HEK293 (cell line): ENCODE data around the gene VSTM2B.

Source experiments
- CTCF ChIA-PET: fragments of 350-600 bp; formaldehyde crosslinking; extraction: SDS; loops from one replicate; lab custom pipeline; 2021; ENCODE audit warnings: antibody characterized with exemption; lab: Yijun Ruan, JAX
- POLR2A ChIA-PET: fragments of 300-600 bp; formaldehyde crosslinking; extraction: SDS; loops from one replicate; lab custom pipeline; 2020; ENCODE audit warnings: antibody characterized with exemption, inconsistent platforms; lab: Yijun Ruan, JAX
- H3K27ac ChIP-seq: fragments of 200-500 bp; sonication (Bioruptor generic); 2 replicates; pipeline ENCODE4 v1.5.1; 2014; ENCODE audit warnings: low read depth, low read length, control low read depth, inconsistent platforms; ENCODE audit errors: extremely low read depth
- H3K36me3 ChIP-seq, 2 experiments: fragments of 200-500 bp in 1 of 2; sonication (Bioruptor generic) in 1 of 2; 1 replicate in 1 of 2; 2 replicates in 1 of 2; pipeline ENCODE4 v1.5.1; 2014 to 2017; ENCODE audit warnings: inconsistent platforms in 2 of 2, low read length in 2 of 2; ENCODE audit not compliant: control insufficient read depth in 2 of 2, insufficient read depth in 1 of 2
- H3K4me1 ChIP-seq: fragments of 200-500 bp; sonication (Bioruptor generic); 2 replicates; pipeline ENCODE4 v1.5.1; 2014; ENCODE audit warnings: mild to moderate bottlenecking, low read length, inconsistent platforms; ENCODE audit not compliant: control insufficient read depth, insufficient read depth
- H3K4me3 ChIP-seq: 2 replicates; pipeline ENCODE4 v1.5.1; 2011; ENCODE audit warnings: low read depth, mild to moderate bottlenecking, control low read depth, low read length, moderate library complexity
- H3K9me3 ChIP-seq: fragments of 200-500 bp; sonication (Bioruptor generic); 2 replicates; pipeline ENCODE4 v1.5.1; 2014; ENCODE audit warnings: low read depth, low read length, inconsistent platforms; ENCODE audit not compliant: control insufficient read depth, insufficient read depth
- GLI4 ChIP-seq: fragments of 450-650 bp; formaldehyde crosslinking; IDR thresholded peaks from 2 replicates; pipeline ENCODE4 v1.5.1; 2016; ENCODE audit warnings: missing biosample characterization, missing genetic modification characterization
- GLIS1 ChIP-seq: fragments of 450-650 bp; formaldehyde crosslinking; IDR thresholded peaks from 2 replicates; pipeline ENCODE4 v1.5.1; 2016; ENCODE audit warnings: missing biosample characterization, missing genetic modification characterization
- KLF9 ChIP-seq: fragments of 450-650 bp; formaldehyde crosslinking; IDR thresholded peaks from 2 replicates; pipeline ENCODE4 v1.5.1; 2016; ENCODE audit warnings: missing biosample characterization, missing genetic modification characterization, low read depth
- MEIS1 ChIP-seq: sonication (generic); formaldehyde crosslinking; IDR thresholded peaks from 2 replicates; pipeline ENCODE4 v1.8.1; 2022; ENCODE audit warnings: missing genetic modification reagents, mild to moderate bottlenecking, borderline replicate concordance
- SP3 ChIP-seq: fragments of 450-650 bp; formaldehyde crosslinking; IDR thresholded peaks from 2 replicates; pipeline ENCODE4 v1.5.1; 2016; ENCODE audit warnings: missing biosample characterization, missing genetic modification characterization
- YY2 ChIP-seq: fragments of 450-650 bp; formaldehyde crosslinking; IDR thresholded peaks from 2 replicates; pipeline ENCODE4 v1.5.1; 2016; ENCODE audit warnings: missing biosample characterization, missing genetic modification characterization
- ZBTB48 ChIP-seq: fragments of 450-650 bp; formaldehyde crosslinking; IDR thresholded peaks from 2 replicates; pipeline ENCODE4 v1.5.1; 2016; ENCODE audit warnings: missing biosample characterization, missing genetic modification characterization
- ZBTB8A ChIP-seq: fragments of 450-650 bp; formaldehyde crosslinking; IDR thresholded peaks from 2 replicates; pipeline ENCODE4 v1.5.1; 2016; ENCODE audit warnings: missing biosample characterization, missing genetic modification characterization
- ZIC2 ChIP-seq: fragments of 450-650 bp; formaldehyde crosslinking; IDR thresholded peaks from 2 replicates; pipeline ENCODE4 v1.5.1; 2016; ENCODE audit warnings: missing biosample characterization, missing genetic modification characterization
- ZNF157 ChIP-seq: fragments of 450-650 bp; formaldehyde crosslinking; IDR thresholded peaks from 2 replicates; pipeline ENCODE4 v1.5.1; 2016; ENCODE audit warnings: missing biosample characterization, missing genetic modification characterization
- ZNF2 ChIP-seq: fragments of 450-650 bp; formaldehyde crosslinking; IDR thresholded peaks from 2 replicates; pipeline ENCODE4 v1.5.1; 2016; ENCODE audit warnings: missing biosample characterization, missing genetic modification characterization
- ZNF311 ChIP-seq: fragments of 450-650 bp; formaldehyde crosslinking; IDR thresholded peaks from 2 replicates; pipeline ENCODE4 v1.5.1; 2017; ENCODE audit warnings: missing biosample characterization, missing genetic modification characterization, borderline replicate concordance
- ZNF335 ChIP-seq: fragments of 450-650 bp; formaldehyde crosslinking; conservative IDR thresholded peaks from 2 replicates; pipeline ENCODE4 v1.5.1; 2016; ENCODE audit warnings: missing biosample characterization, missing genetic modification characterization
- ZNF416 ChIP-seq: fragments of 450-650 bp; formaldehyde crosslinking; IDR thresholded peaks from 2 replicates; pipeline ENCODE4 v1.5.1; 2016; ENCODE audit warnings: missing biosample characterization, missing genetic modification characterization
- ZNF610 ChIP-seq: fragments of 450-650 bp; formaldehyde crosslinking; IDR thresholded peaks from 2 replicates; pipeline ENCODE4 v1.5.1; 2016; ENCODE audit warnings: missing biosample characterization, missing genetic modification characterization, borderline replicate concordance
- ZNF701 ChIP-seq: fragments of 450-650 bp; formaldehyde crosslinking; IDR thresholded peaks from 2 replicates; pipeline ENCODE4 v1.5.1; 2016; ENCODE audit warnings: missing biosample characterization, missing genetic modification characterization
- ZNF785 ChIP-seq: fragments of 450-650 bp; formaldehyde crosslinking; IDR thresholded peaks from 2 replicates; pipeline ENCODE4 v1.5.1; 2016; ENCODE audit warnings: missing biosample characterization, missing genetic modification characterization
- ZNF791 ChIP-seq: fragments of 450-650 bp; formaldehyde crosslinking; IDR thresholded peaks from 2 replicates; pipeline ENCODE4 v1.5.1; 2016; ENCODE audit warnings: missing biosample characterization, missing genetic modification characterization
- ZSCAN16 ChIP-seq: fragments of 450-650 bp; formaldehyde crosslinking; IDR thresholded peaks from 2 replicates; pipeline ENCODE4 v1.5.1; 2016; ENCODE audit warnings: missing biosample characterization, missing genetic modification characterization
- ZXDB ChIP-seq: fragments of 450-650 bp; formaldehyde crosslinking; IDR thresholded peaks from 2 replicates; pipeline ENCODE4 v1.5.1; 2016; ENCODE audit warnings: missing biosample characterization, missing genetic modification characterization
- TF ChIP-seq, protein P1 (sequence below): fragments of 450-650 bp; formaldehyde crosslinking; IDR thresholded peaks from 2 replicates; pipeline ENCODE4 v1.5.1; 2016; ENCODE audit warnings: missing biosample characterization, missing genetic modification characterization
- TF ChIP-seq, protein P2 (sequence below): fragments of 450-650 bp; formaldehyde crosslinking; IDR thresholded peaks from 2 replicates; pipeline ENCODE4; 2016; ENCODE audit warnings: missing biosample characterization, missing genetic modification characterization
- TF ChIP-seq, protein P3 (sequence below): fragments of 450-650 bp; formaldehyde crosslinking; conservative IDR thresholded peaks from 2 replicates; pipeline ENCODE4 v1.5.1; 2016; ENCODE audit warnings: low read depth, missing biosample characterization, missing genetic modification characterization
- TF ChIP-seq, protein P4 (sequence below): fragments of 450-650 bp; formaldehyde crosslinking; IDR thresholded peaks from 2 replicates; pipeline ENCODE4 v1.5.1; 2016; ENCODE audit warnings: missing biosample characterization, missing genetic modification characterization

The VSTM2B gene

DNA sequence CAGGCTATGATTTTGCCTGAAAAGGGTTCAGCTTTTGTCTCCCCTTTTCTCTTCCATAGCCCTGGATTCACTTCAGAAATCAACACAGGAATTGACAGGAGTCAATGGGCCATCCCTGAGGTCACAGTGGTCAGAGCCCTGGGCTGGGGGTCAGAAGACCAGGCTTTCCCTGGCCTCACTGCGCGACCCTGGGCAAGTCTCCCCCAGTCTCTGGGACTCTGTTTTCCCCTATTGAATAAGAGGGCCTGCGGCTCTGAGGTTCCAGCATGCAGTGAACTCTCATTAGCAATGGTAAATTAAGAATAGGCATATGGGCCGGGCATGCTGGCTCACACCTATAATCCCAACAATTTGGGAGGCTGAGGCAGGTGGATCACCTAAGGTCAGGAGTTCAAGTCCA lies 30.7 kb upstream of the VSTM2B start:
- CTCF ChIA-PET: no interaction called here
- TF ChIP-seq ZBTB8A (tag by site-specific recombination) (no peak), SP3 (tag by site-specific recombination) (no peak), ZNF610 (tag by site-specific recombination) (no peak), YY2 (no peak), ZXDB (tag by site-specific recombination) (no peak), KLF9 (no peak), ZNF416 (tag by site-specific recombination) (no peak), ZNF785 (tag by site-specific recombination) (no peak), ZBTB48 (no peak), ZNF701 (tag by site-specific recombination) (no peak), ZNF311 (no peak), MEIS1 (CRISPR knock-in tag) (no peak)
- TF ChIP-seq, protein P1, sequence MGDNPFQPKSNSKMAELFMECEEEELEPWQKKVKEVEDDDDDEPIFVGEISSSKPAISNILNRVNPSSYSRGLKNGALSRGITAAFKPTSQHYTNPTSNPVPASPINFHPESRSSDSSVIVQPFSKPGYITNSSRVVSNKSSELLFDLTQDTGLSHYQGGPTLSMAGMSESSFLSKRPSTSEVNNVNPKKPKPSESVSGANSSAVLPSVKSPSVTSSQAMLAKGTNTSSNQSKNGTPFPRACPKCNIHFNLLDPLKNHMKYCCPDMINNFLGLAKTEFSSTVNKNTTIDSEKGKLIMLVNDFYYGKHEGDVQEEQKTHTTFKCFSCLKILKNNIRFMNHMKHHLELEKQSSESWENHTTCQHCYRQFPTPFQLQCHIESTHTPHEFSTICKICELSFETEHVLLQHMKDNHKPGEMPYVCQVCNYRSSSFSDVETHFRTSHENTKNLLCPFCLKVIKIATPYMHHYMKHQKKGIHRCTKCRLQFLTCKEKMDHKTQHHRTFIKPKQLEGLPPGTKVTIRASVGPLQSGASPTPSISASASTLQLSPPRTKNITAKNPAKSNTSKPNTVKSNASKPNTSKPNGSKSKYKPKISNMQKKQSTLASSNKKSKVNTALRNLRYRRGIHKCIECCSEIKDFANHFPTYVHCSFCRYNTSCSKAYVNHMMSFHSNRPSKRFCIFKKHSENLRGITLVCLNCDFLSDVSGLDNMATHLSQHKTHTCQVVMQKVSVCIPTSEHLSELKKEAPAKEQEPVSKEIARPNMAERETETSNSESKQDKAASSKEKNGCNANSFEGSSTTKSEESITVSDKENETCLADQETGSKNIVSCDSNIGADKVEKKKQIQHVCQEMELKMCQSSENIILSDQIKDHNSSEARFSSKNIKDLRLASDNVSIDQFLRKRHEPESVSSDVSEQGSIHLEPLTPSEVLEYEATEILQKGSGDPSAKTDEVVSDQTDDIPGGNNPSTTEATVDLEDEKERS: no peak
- TF ChIP-seq, protein P2, sequence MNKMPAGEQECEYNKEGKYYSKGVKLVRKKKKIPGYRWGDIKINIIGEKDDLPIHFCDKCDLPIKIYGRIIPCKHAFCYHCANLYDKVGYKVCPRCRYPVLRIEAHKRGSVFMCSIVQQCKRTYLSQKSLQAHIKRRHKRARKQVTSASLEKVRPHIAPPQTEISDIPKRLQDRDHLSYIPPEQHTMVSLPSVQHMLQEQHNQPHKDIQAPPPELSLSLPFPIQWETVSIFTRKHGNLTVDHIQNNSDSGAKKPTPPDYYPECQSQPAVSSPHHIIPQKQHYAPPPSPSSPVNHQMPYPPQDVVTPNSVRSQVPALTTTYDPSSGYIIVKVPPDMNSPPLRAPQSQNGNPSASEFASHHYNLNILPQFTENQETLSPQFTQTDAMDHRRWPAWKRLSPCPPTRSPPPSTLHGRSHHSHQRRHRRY: no peak
- TF ChIP-seq, protein P3, sequence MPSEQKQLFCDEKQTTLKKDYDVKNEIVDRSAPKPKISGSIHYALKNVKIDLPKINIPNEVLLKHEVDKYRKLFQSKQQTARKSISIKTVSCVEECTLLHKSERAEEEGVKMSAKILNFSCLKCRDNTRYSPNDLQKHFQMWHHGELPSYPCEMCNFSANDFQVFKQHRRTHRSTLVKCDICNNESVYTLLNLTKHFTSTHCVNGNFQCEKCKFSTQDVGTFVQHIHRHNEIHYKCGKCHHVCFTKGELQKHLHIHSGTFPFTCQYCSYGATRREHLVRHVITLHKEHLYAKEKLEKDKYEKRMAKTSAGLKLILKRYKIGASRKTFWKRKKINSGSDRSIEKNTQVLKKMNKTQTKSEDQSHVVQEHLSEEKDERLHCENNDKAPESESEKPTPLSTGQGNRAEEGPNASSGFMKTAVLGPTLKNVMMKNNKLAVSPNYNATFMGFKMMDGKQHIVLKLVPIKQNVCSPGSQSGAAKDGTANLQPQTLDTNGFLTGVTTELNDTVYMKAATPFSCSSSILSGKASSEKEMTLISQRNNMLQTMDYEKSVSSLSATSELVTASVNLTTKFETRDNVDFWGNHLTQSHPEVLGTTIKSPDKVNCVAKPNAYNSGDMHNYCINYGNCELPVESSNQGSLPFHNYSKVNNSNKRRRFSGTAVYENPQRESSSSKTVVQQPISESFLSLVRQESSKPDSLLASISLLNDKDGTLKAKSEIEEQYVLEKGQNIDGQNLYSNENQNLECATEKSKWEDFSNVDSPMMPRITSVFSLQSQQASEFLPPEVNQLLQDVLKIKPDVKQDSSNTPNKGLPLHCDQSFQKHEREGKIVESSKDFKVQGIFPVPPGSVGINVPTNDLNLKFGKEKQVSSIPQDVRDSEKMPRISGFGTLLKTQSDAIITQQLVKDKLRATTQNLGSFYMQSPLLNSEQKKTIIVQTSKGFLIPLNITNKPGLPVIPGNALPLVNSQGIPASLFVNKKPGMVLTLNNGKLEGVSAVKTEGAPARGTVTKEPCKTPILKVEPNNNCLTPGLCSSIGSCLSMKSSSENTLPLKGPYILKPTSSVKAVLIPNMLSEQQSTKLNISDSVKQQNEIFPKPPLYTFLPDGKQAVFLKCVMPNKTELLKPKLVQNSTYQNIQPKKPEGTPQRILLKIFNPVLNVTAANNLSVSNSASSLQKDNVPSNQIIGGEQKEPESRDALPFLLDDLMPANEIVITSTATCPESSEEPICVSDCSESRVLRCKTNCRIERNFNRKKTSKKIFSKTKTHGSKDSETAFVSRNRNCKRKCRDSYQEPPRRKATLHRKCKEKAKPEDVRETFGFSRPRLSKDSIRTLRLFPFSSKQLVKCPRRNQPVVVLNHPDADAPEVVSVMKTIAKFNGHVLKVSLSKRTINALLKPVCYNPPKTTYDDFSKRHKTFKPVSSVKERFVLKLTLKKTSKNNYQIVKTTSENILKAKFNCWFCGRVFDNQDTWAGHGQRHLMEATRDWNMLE (tag by site-specific recombination): no peak

DNA sequence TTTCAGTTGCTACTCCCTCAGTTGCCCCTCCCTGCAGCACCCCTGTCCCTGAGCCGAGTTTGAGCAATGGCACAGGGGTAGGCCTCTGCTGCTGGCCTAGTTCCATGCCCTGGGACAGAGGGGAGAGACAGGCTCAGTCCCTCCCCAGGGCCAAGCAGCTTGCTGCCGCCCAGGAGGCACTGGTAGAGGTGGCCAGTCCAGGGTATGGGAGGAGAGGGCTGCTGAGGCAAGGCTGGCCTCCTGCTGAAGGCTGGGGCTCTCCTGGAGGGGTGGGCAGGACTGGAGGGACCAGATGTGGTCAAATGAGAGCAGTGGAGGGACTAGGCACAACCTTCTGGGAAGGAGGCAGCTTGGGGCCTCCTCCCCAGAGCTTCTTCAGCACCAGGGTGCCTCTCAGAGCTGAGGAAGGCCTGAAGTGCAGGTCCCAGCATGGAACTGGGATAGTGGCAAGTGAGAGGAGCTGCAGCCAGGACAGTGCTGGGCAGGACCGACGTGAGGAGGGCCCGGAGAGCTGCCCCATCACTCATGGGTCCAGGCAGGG lies 29.8 kb upstream of the VSTM2B start:
- H3K27ac ChIP-seq: no peak overlapping the region
- H3K9me3 ChIP-seq: no peaks in the 10 kb centered on the region
- POLR2A ChIA-PET: no interaction called here
- TF ChIP-seq GLI4 (no peak), GLIS1 (tag by site-specific recombination) (peak; percentile 56), ZNF157 (tag by site-specific recombination) (no peak), ZSCAN16 (no peak), ZNF791 (no peak), ZNF335 (tag by site-specific recombination) (no peak), ZIC2 (peak; percentile 83), ZNF2 (tag by site-specific recombination) (no peak)
- TF ChIP-seq, protein P4, sequence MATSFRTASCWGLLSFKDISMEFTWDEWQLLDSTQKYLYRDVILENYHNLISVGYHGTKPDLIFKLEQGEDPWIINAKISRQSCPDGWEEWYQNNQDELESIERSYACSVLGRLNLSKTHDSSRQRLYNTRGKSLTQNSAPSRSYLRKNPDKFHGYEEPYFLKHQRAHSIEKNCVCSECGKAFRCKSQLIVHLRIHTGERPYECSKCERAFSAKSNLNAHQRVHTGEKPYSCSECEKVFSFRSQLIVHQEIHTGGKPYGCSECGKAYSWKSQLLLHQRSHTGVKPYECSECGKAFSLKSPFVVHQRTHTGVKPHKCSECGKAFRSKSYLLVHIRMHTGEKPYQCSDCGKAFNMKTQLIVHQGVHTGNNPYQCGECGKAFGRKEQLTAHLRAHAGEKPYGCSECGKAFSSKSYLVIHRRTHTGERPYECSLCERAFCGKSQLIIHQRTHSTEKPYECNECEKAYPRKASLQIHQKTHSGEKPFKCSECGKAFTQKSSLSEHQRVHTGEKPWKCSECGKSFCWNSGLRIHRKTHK (tag by site-specific recombination): no peak
- H3K4me3 ChIP-seq: no peak overlapping the region
- CTCF ChIA-PET: interaction anchor here (0.6 kb wide), 1 partner anchor 176 kb away, joined by 6 read pairs; no protein-coding TSS in a partner anchor
- no peaks in the 10 kb centered on the region; a peak in 1 of 3 replicates for H3K36me3 ChIP-seq
- H3K4me1 ChIP-seq: peaks cover 7% of the 10 kb centered on the region; the same call in 1 of the 2 replicates

More for the DNA sequence above, 30.7 kb upstream of the VSTM2B start:
- POLR2A ChIA-PET: no interaction called here
- Histone ChIP-seq H3K36me3 (no peaks in the 10 kb centered on the region; a peak in 1 of 3 replicates), H3K4me1 (peaks cover 7% of the 10 kb centered on the region; the same call in 1 of the 2 replicates), H3K4me3 (no peak overlapping the region), H3K27ac (no peak overlapping the region), H3K9me3 (no peaks in the 10 kb centered on the region)
